Loucy (cell line): ENCODE results near the gene GSK3B.

ENCODE experiments used
- CTCF ChIP-seq: fragments of 200-600 bp; sonication (generic); conservative IDR thresholded peaks from 2 replicates; pipeline ENCODE4 v1.5.1; 2014; ENCODE audit warnings: mild to moderate bottlenecking, antibody characterized with exemption, low read length
- EZH2phosphoT487 ChIP-seq: fragments of 200-600 bp; IDR thresholded peaks from 2 replicates; pipeline ENCODE4 v1.6.1; 2018; ENCODE audit warnings: antibody characterized with exemption, mild to moderate bottlenecking, moderate library complexity, borderline replicate concordance

- no peak for TF ChIP-seq CTCF
- no peak for TF ChIP-seq EZH2phosphoT487
Measured at GRCh38 chr3:120089089-120089488, 5.2 kb downstream of the GSK3B start.
